Ishikawa (cell line): ENCODE measurements around the gene ATP11A.

ENCODE experiments used
- CEBPB ChIP-seq: IDR thresholded peaks from 2 replicates; pipeline ENCODE4 v1.6.1; 2012
- CREB1 ChIP-seq: IDR thresholded peaks from 2 replicates; pipeline ENCODE4 v1.6.1; 2012; ENCODE audit warnings: low read depth
- EGR1 ChIP-seq: IDR thresholded peaks from 2 replicates; pipeline ENCODE4 v1.6.1; 2012
- EP300 ChIP-seq: IDR thresholded peaks from 2 replicates; pipeline ENCODE4 v1.6.1; 2012; ENCODE audit warnings: borderline replicate concordance
- FOXM1 ChIP-seq: IDR thresholded peaks from 2 replicates; pipeline ENCODE4 v1.6.1; 2012; ENCODE audit warnings: low read depth, borderline replicate concordance
- MAX ChIP-seq: IDR thresholded peaks from 2 replicates; pipeline ENCODE4 v1.6.1; 2012
- NFIC ChIP-seq: IDR thresholded peaks from 2 replicates; pipeline ENCODE4 v1.6.1; 2012
- RAD21 ChIP-seq: IDR thresholded peaks from 2 replicates; pipeline ENCODE4 v1.6.1; 2012; ENCODE audit warnings: low read depth
- REST ChIP-seq: IDR thresholded peaks from 2 replicates; pipeline ENCODE4 v1.6.1; 2012; ENCODE audit warnings: low read depth, mild to moderate bottlenecking
- TAF1 ChIP-seq: IDR thresholded peaks from 2 replicates; pipeline ENCODE4 v1.6.1; 2012; ENCODE audit warnings: low read depth, mild to moderate bottlenecking
- TCF12 ChIP-seq: IDR thresholded peaks from 2 replicates; pipeline ENCODE4 v1.6.1; 2012; ENCODE audit warnings: low read depth
- TEAD4 ChIP-seq: IDR thresholded peaks from 2 replicates; pipeline ENCODE4 v1.6.1; 2012
- USF1 ChIP-seq: IDR thresholded peaks from 2 replicates; pipeline ENCODE4 v1.6.1; 2012
- YY1 ChIP-seq: IDR thresholded peaks from 2 replicates; pipeline ENCODE4 v1.6.1; 2012; ENCODE audit warnings: low read depth
- ZBTB7A ChIP-seq: IDR thresholded peaks from 2 replicates; pipeline ENCODE4 v1.6.1; 2012; ENCODE audit warnings: low read depth

ATP11A gene

GRCh38 chr13:112845511-112846144, 155.8 kb downstream of the ATP11A start:
- TF ChIP-seq TAF1 (no peak), USF1 (no peak), TCF12 (no peak), RAD21 (no peak), EP300 (no peak), TEAD4 (no peak), REST (no peak), CREB1 (no peak)

- TF ChIP-seq RAD21 (no peak), EGR1 (no peak), TEAD4 (no peak), CREB1 (no peak), TAF1 (no peak), TCF12 (no peak), USF1 (no peak), ZBTB7A (no peak), FOXM1 (no peak), EP300 (no peak), REST (no peak), NFIC (no peak), MAX (no peak), CEBPB (no peak)
Observed at GRCh38 chr13:112846411-112847115, 156.7 kb downstream of the ATP11A start.

- peak; percentile 10; the same call in 1 of the 2 replicates for TF ChIP-seq RAD21
- TF ChIP-seq NFIC = peak; percentile 96
- no peak for TF ChIP-seq REST
- TF ChIP-seq CEBPB = no peak
- TF ChIP-seq TCF12 = peak; percentile 93
- no peak for TF ChIP-seq TAF1
- TF ChIP-seq EP300 = peak; percentile 83
- TF ChIP-seq EGR1 = no peak
- 0 out of 2 replicates have a peak, but pooled peaks have one; percentile 46 for TF ChIP-seq FOXM1
- no peak for TF ChIP-seq CREB1
- peak; percentile 56 for TF ChIP-seq TEAD4
- no peak for TF ChIP-seq YY1
- peak; percentile 31; the same call in 1 of the 2 replicates for TF ChIP-seq USF1
- TF ChIP-seq MAX = 0 out of 2 replicates have a peak, but pooled peaks have one; percentile 43
- no peak for TF ChIP-seq ZBTB7A
Observed at GRCh38 chr13:112849500-112849899, 159.7 kb downstream of the ATP11A start.

GRCh38 chr13:112850273-112850672, 160.4 kb downstream of the ATP11A start:
- peak; percentile 58; the same call in 1 of the 2 replicates for TF ChIP-seq CEBPB
- no peak for TF ChIP-seq TAF1
- TF ChIP-seq TCF12 = peak; percentile 61; the same call in 1 of the 2 replicates
- no peak for TF ChIP-seq REST
- TF ChIP-seq EP300 = peak; percentile 81
- TF ChIP-seq NFIC = peak; percentile 74; the same call in 1 of the 2 replicates
- TF ChIP-seq USF1 = no peak
- peak; percentile 63; the same call in 1 of the 2 replicates for TF ChIP-seq FOXM1
- TF ChIP-seq YY1 = no peak
- TF ChIP-seq EGR1 = no peak
- TF ChIP-seq ZBTB7A = no peak
- TF ChIP-seq TEAD4 = peak; percentile 77
- TF ChIP-seq RAD21 = no peak
